GM19193 (cell line): ENCODE data around the gene C6orf120.

Experiments
- POLR2A ChIP-seq: IDR thresholded peaks from 4 replicates; pipeline ENCODE4 v1.6.1; 2011; ENCODE audit not compliant: insufficient read depth, insufficient read length; ENCODE audit errors: extremely low read depth

C6orf120 gene

GRCh38 chr6:169701954-169702839 is at the start of gene C6orf120, which contains the start of gene WDR27:
Gene C6orf120 (plus strand): TSS chr6:169702126. CDS start chr6:169702460, 334 bp downstream.
Gene WDR27 (minus strand): TSS chr6:169702029. CDS start chr6:169689005, 13,024 bp downstream.
- peak; percentile 91 for TF ChIP-seq POLR2A

- no peak for TF ChIP-seq POLR2A
Measured at GRCh38 chr6:169652896-169653295, 49.0 kb upstream of the C6orf120 start.

- TF ChIP-seq POLR2A, result no peak
Measured at GRCh38 chr6:169653691-169654090, 48.2 kb upstream of the C6orf120 start.

DNA sequence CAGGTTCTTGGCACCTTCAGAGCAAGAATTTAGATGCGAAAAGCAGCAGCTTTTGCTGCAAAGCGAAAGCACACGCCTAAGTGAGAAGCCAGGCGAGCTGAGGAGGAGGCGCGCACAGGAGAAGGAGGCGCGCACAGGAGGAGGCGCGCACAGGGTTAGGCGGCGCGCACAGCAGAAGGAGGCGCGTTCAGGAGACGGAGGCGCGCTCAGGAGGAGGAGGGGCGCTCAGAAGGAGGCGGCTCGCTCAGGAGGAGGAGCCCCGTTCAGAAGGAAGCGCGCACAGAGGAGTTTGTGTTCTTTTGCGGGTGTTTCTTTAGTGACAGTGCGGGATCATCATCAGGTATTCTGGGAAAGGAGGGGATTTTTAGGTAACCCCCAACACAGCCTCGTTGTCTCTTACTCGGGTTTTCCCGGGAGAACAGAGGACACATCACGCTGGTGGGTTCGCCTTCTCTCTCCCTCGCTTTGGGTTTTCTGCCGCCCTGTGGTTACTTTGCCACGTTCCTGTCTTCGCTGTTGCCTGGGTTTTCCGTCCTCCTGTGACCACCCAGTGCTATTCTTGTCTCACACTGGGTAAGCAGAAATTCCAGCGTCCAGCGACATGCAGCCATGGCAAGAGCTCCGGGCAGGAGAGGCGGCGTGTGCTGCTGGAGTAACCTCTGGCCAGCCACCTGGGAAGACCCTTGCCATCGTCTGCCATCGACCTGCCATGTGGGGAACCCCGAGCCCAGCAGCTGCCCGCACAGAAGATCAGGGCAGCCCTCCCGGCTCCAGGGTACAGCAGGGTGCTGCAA is 47.1 kb upstream of the C6orf120 start:
- no peak for TF ChIP-seq POLR2A

- TF ChIP-seq POLR2A, result no peak
Measured at GRCh38 chr6:169656546-169657283, 45.2 kb upstream of the C6orf120 start.

GRCh38 chr6:169657284-169657610 is 44.7 kb upstream of the C6orf120 start:
- TF ChIP-seq POLR2A, result no peak

GRCh38 chr6:169659820-169660610 is 41.9 kb upstream of the C6orf120 start:
- TF ChIP-seq POLR2A, result no peak

DNA sequence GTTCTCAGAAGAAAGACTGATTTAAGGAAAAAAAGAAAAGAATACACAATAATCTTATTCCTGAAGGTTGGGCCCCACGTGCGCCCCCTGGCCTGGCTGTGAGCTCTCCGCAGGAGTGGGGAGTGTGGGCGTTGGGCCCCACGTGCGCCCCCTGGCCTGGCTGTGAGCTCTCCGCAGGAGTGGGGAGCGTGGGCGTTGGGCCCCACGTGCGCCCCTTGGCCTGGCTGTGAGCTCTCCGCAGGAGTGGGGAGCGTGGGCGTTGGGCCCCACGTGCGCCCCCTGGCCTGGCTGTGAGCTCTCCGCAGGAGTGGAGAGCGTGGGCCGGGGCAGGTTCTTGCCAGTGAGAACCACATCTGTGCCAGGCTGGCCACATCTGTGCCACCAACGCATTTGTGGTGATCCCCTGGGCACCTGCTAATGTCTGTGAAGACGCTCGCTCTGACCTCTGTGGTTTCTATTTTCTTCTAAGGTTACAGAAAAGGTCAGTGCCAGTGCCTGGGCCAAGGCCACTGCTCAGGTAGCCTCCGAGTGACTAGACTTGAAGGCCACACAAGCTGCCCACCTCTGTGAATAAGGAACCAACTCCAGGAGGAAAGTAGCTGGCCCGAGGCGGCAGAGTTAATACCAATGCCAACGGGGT is 41.1 kb upstream of the C6orf120 start:
- TF ChIP-seq POLR2A, result no peak

GRCh38 chr6:169661391-169661756 is 40.6 kb upstream of the C6orf120 start:
- TF ChIP-seq POLR2A, result no peak

GRCh38 chr6:169663468-169663867 is 38.5 kb upstream of the C6orf120 start:
- TF ChIP-seq POLR2A, result no peak

DNA sequence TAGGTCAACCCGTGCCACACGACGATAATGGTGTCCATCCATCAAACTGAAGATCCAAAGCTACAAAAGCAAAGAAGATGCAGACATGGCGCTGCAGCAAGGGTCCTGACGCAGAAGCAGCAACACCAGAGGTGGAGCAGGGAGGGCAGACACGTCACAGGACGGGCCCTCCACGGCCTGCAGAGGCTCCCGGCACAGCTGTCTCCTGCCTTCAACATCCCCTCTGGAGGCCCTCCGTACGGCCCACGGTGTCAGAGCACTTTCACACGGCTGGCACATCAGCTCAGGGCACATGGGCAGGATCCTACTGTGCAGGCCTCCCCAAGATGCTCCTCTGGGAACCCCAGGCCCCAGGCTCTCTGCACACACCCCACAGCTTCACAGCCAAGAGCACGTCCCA is 37.7 kb upstream of the C6orf120 start:
- no peak for TF ChIP-seq POLR2A

- no peak for TF ChIP-seq POLR2A
Measured at GRCh38 chr6:169665289-169665688, 36.6 kb upstream of the C6orf120 start.

DNA sequence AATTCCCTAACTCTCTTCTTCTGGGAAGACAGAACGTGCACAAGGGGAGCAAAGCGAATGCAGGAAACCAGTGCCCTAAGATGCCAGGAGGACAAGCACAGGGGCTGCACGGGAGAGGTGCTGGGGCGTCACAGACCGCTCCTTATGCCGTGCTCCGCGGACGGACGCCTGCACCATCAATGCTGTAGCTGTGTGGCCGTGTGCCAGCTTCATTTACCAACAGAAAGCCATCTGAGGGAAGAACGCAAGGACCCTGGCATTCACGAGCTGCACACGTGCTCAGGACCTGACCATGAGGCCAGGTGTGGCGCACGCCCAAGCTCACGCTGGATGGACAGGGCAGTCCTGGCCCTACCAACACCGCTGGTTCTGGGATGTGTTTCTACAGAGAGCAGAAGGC is 35.5 kb upstream of the C6orf120 start:
- TF ChIP-seq POLR2A, result no peak

- no peak for TF ChIP-seq POLR2A
Measured at GRCh38 chr6:169667716-169668115, 34.2 kb upstream of the C6orf120 start.
